Lung (tissue), 12 donors: ENCODE data around the gene TMEM95. TPM values are rescaled to one million over a fixed set of nuclear protein-coding genes. Genes with fewer than 3 reads are reported as not detected.

ENCODE experiments used
- ATAC-seq: fragments of 200-7000 bp; cut with Tn5 transposase; one replicate; pipeline ENCODE4 v1.9.1; 2020; ENCODE audit warnings: moderate number of reproducible peaks; ENCODE audit not compliant: insufficient read depth, low FRiP score
- DNase-seq, 3 donors: peaks; one replicate each; pipeline ENCODE4 v3.0.0-alpha.2; 2013 to 2017
- H3K27ac ChIP-seq, 2 donors: one replicate each; pipeline ENCODE4 v1.5.1; 2013; ENCODE audit warnings: mild to moderate bottlenecking in 2 of 2, moderate library complexity in 2 of 2, control low read depth in 1 of 2, inconsistent platforms in 1 of 2, low read depth in 1 of 2, low read length in 1 of 2
- H3K27me3 ChIP-seq, 3 donors: one replicate each; pipeline ENCODE4 v1.5.1; 2013; ENCODE audit warnings: low read length in 2 of 3; ENCODE audit not compliant: control insufficient read depth in 3 of 3, insufficient read depth in 3 of 3
- H3K36me3 ChIP-seq, 4 donors: one replicate each; pipeline ENCODE4 v1.5.1; 2013; ENCODE audit warnings: low read length in 4 of 4, mild to moderate bottlenecking in 1 of 4, moderate library complexity in 1 of 4; ENCODE audit not compliant: control insufficient read depth in 4 of 4, insufficient read depth in 4 of 4
- H3K4me1 ChIP-seq, 5 donors: one replicate each; pipeline ENCODE4 v1.5.1; 2013; ENCODE audit warnings: low read length in 5 of 5, mild to moderate bottlenecking in 2 of 5, moderate library complexity in 1 of 5; ENCODE audit not compliant: control insufficient read depth in 5 of 5, insufficient read depth in 5 of 5
- H3K4me3 ChIP-seq: one replicate; pipeline ENCODE4 v1.5.1; 2013; ENCODE audit warnings: mild to moderate bottlenecking, control low read depth, moderate library complexity
- H3K9ac ChIP-seq, 2 donors: one replicate each; pipeline ENCODE4 v1.5.1; 2013; ENCODE audit warnings: low read length in 2 of 2, control low read depth in 1 of 2; ENCODE audit not compliant: insufficient read depth in 1 of 2
- H3K9me3 ChIP-seq, 4 donors: one replicate each; pipeline ENCODE4 v1.5.1; 2013; ENCODE audit warnings: low read length in 3 of 4, mild to moderate bottlenecking in 1 of 4, moderate library complexity in 1 of 4; ENCODE audit not compliant: control insufficient read depth in 4 of 4, insufficient read depth in 3 of 4
- CTCF ChIP-seq: IDR thresholded peaks from 2 replicates; pipeline ENCODE4 v1.5.1; 2012; ENCODE audit warnings: mild to moderate bottlenecking; ENCODE audit errors: control extremely low read depth, extremely low read depth
- WGBS, 2 donors: extraction: QIAGEN DNeasy Blood & Tissue Kit; methylation state at CpG; one replicate each; pipeline ENCODE4 v1.1.7; 2013; 5-methylcytosine and 5-hydroxymethylcytosine counted together
- polyA plus RNA-seq, 2 donors: library from polyadenylated mRNA; stranded (reverse); fragments of 200-250 nt; gene quantifications; one replicate each; pipeline ENCODE4 v1.2.1, GENCODE V29; 2013
- total RNA-seq, 2 donors: library from RNA; depleted of rRNA in 1 of 2; stranded (reverse); fragments of >200 nt in 1 of 2; gene quantifications; one replicate each; pipeline ENCODE4 v1.2.1, GENCODE V29; 2014 to 2021
- donor health status: control.
- donor health status: control.
- donor health status: Bipolar disorder and iron deficiency.
- donor health status: healthy.
- donor health status: DM: yes; HTN: yes; CAD: no.

The TMEM95 gene
- total and polyA plus RNA-seq, 4 donors, result not detected

DNA sequence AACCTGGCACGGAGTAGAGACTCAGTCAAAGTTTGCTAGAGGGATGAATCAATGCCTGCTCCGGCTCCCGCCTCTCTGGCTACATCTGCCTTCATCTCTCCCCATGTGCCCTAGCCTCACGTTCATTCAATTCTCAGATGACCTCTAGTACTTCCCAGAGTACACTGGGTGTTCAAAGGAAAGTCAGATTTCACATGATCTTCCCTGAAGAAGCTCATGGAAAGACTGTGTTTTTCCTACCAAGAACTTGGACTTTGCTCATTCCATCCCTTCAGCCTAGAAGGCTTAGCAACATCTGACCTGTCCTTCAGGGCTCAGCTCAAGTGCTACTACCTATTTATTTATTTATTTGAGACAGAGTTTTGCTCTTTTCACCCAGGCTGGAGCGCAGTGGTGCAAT is 14.9 kb downstream of the TMEM95 start:
- Histone ChIP-seq H3K27me3 (no peaks in the 10 kb centered on the region), H3K4me1 (peaks cover 0 to 1% (median 0%) of the 10 kb centered on the region in 5 donors), H3K9me3 (no peaks in the 10 kb centered on the region), H3K9ac (no peak overlapping the region), H3K36me3 (no peaks in the 10 kb centered on the region), H3K27ac (no peak overlapping the region), H3K4me3 (no peak overlapping the region)
- TF ChIP-seq CTCF, result no peak
- no peak for DNase-seq
- ATAC-seq, result no peak
- 86 to 90% methylated on average over 5 of the region's 5 CpGs for WGBS, 2 donors

DNA sequence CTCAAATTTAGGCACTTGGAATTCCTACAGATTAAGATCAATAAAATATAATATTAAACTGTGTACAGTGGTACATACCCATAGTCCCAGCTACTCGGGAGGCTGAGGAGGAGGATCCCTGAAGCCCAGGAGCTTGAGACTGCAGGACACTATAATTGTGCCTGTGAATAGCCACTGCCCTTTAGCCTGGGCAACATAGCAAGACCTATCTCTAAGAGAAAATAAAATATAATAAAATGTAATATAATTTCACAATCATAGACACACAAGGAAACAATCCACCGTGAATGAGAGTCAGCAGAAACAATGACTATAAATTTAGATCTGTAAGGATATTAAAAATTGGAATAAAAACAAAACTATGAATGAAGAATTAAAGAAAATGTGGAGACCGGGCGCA is 15.9 kb downstream of the TMEM95 start:
- Histone ChIP-seq H3K27ac (no peak overlapping the region), H3K4me3 (no peak overlapping the region), H3K9me3 (no peaks in the 10 kb centered on the region), H3K27me3 (no peaks in the 10 kb centered on the region), H3K9ac (no peak overlapping the region), H3K4me1 (peaks cover 0 to 1% (median 0%) of the 10 kb centered on the region in 5 donors), H3K36me3 (no peaks in the 10 kb centered on the region)
- ATAC-seq (no peak), DNase-seq (no peak)
- 88 to 94% methylated on average over 4 of the region's 4 CpGs for WGBS, 2 donors
- no peak for TF ChIP-seq CTCF

- Histone ChIP-seq H3K27me3 (no peaks in the 10 kb centered on the region), H3K9me3 (no peaks in the 10 kb centered on the region), H3K9ac (no peak overlapping the region), H3K27ac (no peak overlapping the region), H3K4me1 (peaks cover 0 to 1% (median 0%) of the 10 kb centered on the region in 5 donors), H3K4me3 (no peak overlapping the region), H3K36me3 (no peaks in the 10 kb centered on the region)
- no peak for TF ChIP-seq CTCF
- ATAC-seq (no peak), DNase-seq (no peak)
- WGBS, 2 donors, result 86 to 92% methylated on average over 2 of the region's 2 CpGs
Observed at GRCh38 chr17:7374353-7374752, 19.4 kb downstream of the TMEM95 start.

GRCh38 chr17:7379134-7379533 is 24.2 kb downstream of the TMEM95 start:
- Histone ChIP-seq H3K4me1 (peaks cover 0 to 25% (median 10%) of the 10 kb centered on the region in 5 donors), H3K4me3 (no peak overlapping the region), H3K27me3 (peaks cover 0 to 9% (median 0%) of the 10 kb centered on the region in 3 donors), H3K9ac (no peak overlapping the region), H3K36me3 (peaks cover 0 to 1% (median 0%) of the 10 kb centered on the region in 4 donors), H3K27ac (no peak overlapping the region), H3K9me3 (no peaks in the 10 kb centered on the region)
- WGBS, 2 donors, result 96 to 98% methylated on average over 3 of the region's 3 CpGs
- DNase-seq, result no peak
- ATAC-seq, result no peak
- TF ChIP-seq CTCF, result no peak
